Measurements from ENCODE around the gene SEPHS2. TPM values are rescaled to one million over a fixed set of nuclear protein-coding genes. Genes with fewer than 3 reads are reported as not detected.

Gene SEPHS2
- 10 to 100 TPM; 29.7 to 36.7 (median 31.1) TPM for total RNA-seq (2021; fragmentation: NEBNext Ultra II Directional; extraction: Animal tissue kit (Norgen Biotek cat#: 25700))
- long read RNA-seq, transcript SEPHS2-201 (1 exons, 2,551 nt), result major isoform, 107 of 107 reads
- long read RNA-seq, partial matches to known transcripts, result 0 of 107 reads
- long read RNA-seq, other reads (novel, unspliced or antisense), result 0 of 107 reads

GRCh38 chr16:30445408-30446202 lies at the start of gene SEPHS2:
TSS of gene SEPHS2 (minus strand) at chr16:30445874. CDS start at chr16:30445727, 147 bp downstream.
- Mint-ChIP-seq H3K9me3 (peaks cover 4% of the 10 kb centered on the region), H3K27ac (peak within 1 kb of the TSS; percentile 96), H3K36me3 (ENCODE audit: low read depth) (peaks cover 27% of the 10 kb centered on the region), H3K27me3 (ENCODE audit: insufficient read depth) (no peaks in the 10 kb centered on the region; the same call in none of the 2 replicates), H3K4me3 (peak within 1 kb of the TSS; percentile 89), H3K4me1 (ENCODE audit: low read depth) (peaks cover 23% of the 10 kb centered on the region)
- peak; percentile 97 for DNase-seq
- TF ChIP-seq CTCF (IDR thresholded peaks at IDR 0.05), result peak; percentile 75

GRCh38 chr16:30494709-30495108 lies 49.0 kb upstream of the SEPHS2 start:
- DNase-seq, result no peak
- Mint-ChIP-seq H3K4me3 (no peak overlapping the region), H3K4me1 (ENCODE audit: low read depth) (peaks cover 10% of the 10 kb centered on the region), H3K27ac (no peak overlapping the region), H3K36me3 (ENCODE audit: low read depth) (no peaks in the 10 kb centered on the region), H3K9me3 (no peaks in the 10 kb centered on the region), H3K27me3 (ENCODE audit: insufficient read depth) (peaks cover 10% of the 10 kb centered on the region)
- TF ChIP-seq CTCF (IDR thresholded peaks at IDR 0.05), result no peak

GRCh38 chr16:30493941-30494488 lies 48.3 kb upstream of the SEPHS2 start:
- Mint-ChIP-seq H3K36me3 (ENCODE audit: low read depth) (no peaks in the 10 kb centered on the region), H3K9me3 (no peaks in the 10 kb centered on the region), H3K4me1 (ENCODE audit: low read depth) (peaks cover 10% of the 10 kb centered on the region), H3K27me3 (ENCODE audit: insufficient read depth) (peaks cover 10% of the 10 kb centered on the region), H3K4me3 (no peak overlapping the region), H3K27ac (no peak overlapping the region)
- DNase-seq, result no peak
- no peak for TF ChIP-seq CTCF (IDR thresholded peaks at IDR 0.05)

GRCh38 chr16:30491744-30492308 lies 46.2 kb upstream of the SEPHS2 start:
- H3K9me3 Mint-ChIP-seq, result no peaks in the 10 kb centered on the region
- H3K4me1 Mint-ChIP-seq (ENCODE audit: low read depth), result peaks cover 10% of the 10 kb centered on the region
- H3K36me3 Mint-ChIP-seq (ENCODE audit: low read depth), result no peaks in the 10 kb centered on the region
- H3K4me3 Mint-ChIP-seq, result no peak overlapping the region
- TF ChIP-seq CTCF (IDR thresholded peaks at IDR 0.05), result no peak
- H3K27me3 Mint-ChIP-seq (ENCODE audit: insufficient read depth), result peaks cover 10% of the 10 kb centered on the region
- no peak overlapping the region; the same call in 1 of the 2 replicates for H3K27ac Mint-ChIP-seq
- DNase-seq, result peak; percentile 76

GRCh38 chr16:30491229-30491628 lies 45.6 kb upstream of the SEPHS2 start:
- Mint-ChIP-seq H3K4me1 (ENCODE audit: low read depth) (peaks cover 10% of the 10 kb centered on the region), H3K4me3 (no peak overlapping the region), H3K27ac (no peak overlapping the region), H3K36me3 (ENCODE audit: low read depth) (no peaks in the 10 kb centered on the region), H3K9me3 (no peaks in the 10 kb centered on the region), H3K27me3 (ENCODE audit: insufficient read depth) (peaks cover 13% of the 10 kb centered on the region)
- no peak for DNase-seq
- no peak for TF ChIP-seq CTCF (IDR thresholded peaks at IDR 0.05)

All from HFFc6 (cell line).